MM.1S (cell line): ENCODE measurements around the gene EDC3.

ENCODE experiments used
- DNase-seq: peaks from one replicate; pipeline ENCODE4 v3.0.0-alpha.2; 2015
- H2AFZ ChIP-seq: fragments of 300-600 bp; sonication (generic); 2 replicates; pipeline ENCODE4 v1.6.0; 2016; ENCODE audit warnings: antibody characterized with exemption, low read length
- H3F3A ChIP-seq: fragments of 300-600 bp; sonication (generic); 2 replicates; pipeline ENCODE4 v1.6.1; 2016; ENCODE audit warnings: mild to moderate bottlenecking, antibody characterized with exemption, low read length, moderate library complexity, mixed read lengths; ENCODE audit not compliant: insufficient read depth
- H3K27ac ChIP-seq: fragments of 300-600 bp; sonication (generic); 2 replicates; pipeline ENCODE4 v1.5.1; 2016; ENCODE audit warnings: mild to moderate bottlenecking, low read length
- H3K27me3 ChIP-seq: fragments of 300-600 bp; sonication (generic); replicated peaks from 2 replicates; pipeline ENCODE4 v1.6.0; 2016; ENCODE audit warnings: low read length; ENCODE audit not compliant: insufficient read depth
- H3K36me3 ChIP-seq: fragments of 300-600 bp; sonication (generic); replicated peaks from 2 replicates; pipeline ENCODE4 v1.6.1; 2016; ENCODE audit warnings: mild to moderate bottlenecking, low read length, mixed read lengths; ENCODE audit not compliant: insufficient read depth
- H3K4me1 ChIP-seq: fragments of 300-600 bp; sonication (generic); 2 replicates; pipeline ENCODE4 v1.6.1; 2016; ENCODE audit warnings: low read length, mixed read lengths
- H3K4me2 ChIP-seq: fragments of 300-600 bp; sonication (generic); 2 replicates; pipeline ENCODE4 v1.6.0; 2016; ENCODE audit warnings: low read depth, low read length
- H3K4me3 ChIP-seq: fragments of 300-600 bp; sonication (generic); 2 replicates; pipeline ENCODE4 v1.5.1; 2016; ENCODE audit warnings: low read length, mixed read lengths
- H3K79me2 ChIP-seq: fragments of 300-600 bp; sonication (generic); 2 replicates; pipeline ENCODE4 v1.6.1; 2016; ENCODE audit warnings: mixed run types, low read length, mixed read lengths
- H3K9ac ChIP-seq: fragments of 300-600 bp; sonication (generic); 2 replicates; pipeline ENCODE4 v1.6.1; 2016; ENCODE audit warnings: low read length, mixed read lengths
- H3K9me2 ChIP-seq: fragments of 300-600 bp; sonication (generic); replicated peaks from 2 replicates; pipeline ENCODE4 v1.6.1; 2016; ENCODE audit warnings: mild to moderate bottlenecking, low read length, mixed read lengths; ENCODE audit not compliant: insufficient read depth
- H3K9me3 ChIP-seq: fragments of 300-600 bp; sonication (generic); replicated peaks from 2 replicates; pipeline ENCODE4 v1.6.1; 2016; ENCODE audit warnings: mild to moderate bottlenecking, low read length, mixed read lengths; ENCODE audit not compliant: insufficient read depth
- H4K20me1 ChIP-seq: fragments of 300-600 bp; sonication (generic); 2 replicates; pipeline ENCODE4 v1.6.1; 2016; ENCODE audit warnings: mild to moderate bottlenecking, low read length, moderate library complexity, mixed read lengths; ENCODE audit not compliant: insufficient read depth
- EZH2 ChIP-seq: fragments of 300-600 bp; sonication (generic); optimal IDR thresholded peaks from 2 replicates; pipeline ENCODE3; 2017; ENCODE audit warnings: low read depth, mild to moderate bottlenecking, antibody characterized with exemption, low read length, mixed read lengths
- EZH2phosphoT487 ChIP-seq: fragments of 300-600 bp; sonication (generic); IDR thresholded peaks from 2 replicates; pipeline ENCODE4 v1.6.1; 2018; ENCODE audit warnings: antibody characterized with exemption, low read length
- TF ChIP-seq, protein P1 (sequence below): fragments of 300-600 bp; sonication (generic); IDR thresholded peaks from 2 replicates; pipeline ENCODE4 v1.5.1; 2016; ENCODE audit warnings: antibody characterized with exemption, low read length, mixed read lengths

EDC3 gene

DNA sequence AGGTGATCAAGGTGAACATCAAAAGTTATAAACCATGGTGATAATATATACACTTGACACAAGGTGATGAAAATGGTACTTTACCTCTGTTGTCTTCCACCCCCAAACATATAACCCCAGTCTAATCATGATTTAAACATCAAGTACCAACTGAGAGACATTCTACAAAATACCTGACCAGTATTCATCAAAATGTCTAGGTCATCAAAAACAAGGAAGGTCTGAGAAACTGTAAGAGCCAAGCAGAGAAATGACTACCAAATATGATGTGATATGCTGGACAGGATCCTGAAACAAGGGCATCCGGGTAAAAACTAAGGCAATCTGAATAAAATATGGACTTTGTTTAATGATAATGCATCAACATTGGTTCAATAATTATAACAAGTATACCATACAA, 27.8 kb downstream of the EDC3 start:
- TF ChIP-seq EZH2phosphoT487 (no peak), EZH2 (no peak)
- TF ChIP-seq, protein P1, sequence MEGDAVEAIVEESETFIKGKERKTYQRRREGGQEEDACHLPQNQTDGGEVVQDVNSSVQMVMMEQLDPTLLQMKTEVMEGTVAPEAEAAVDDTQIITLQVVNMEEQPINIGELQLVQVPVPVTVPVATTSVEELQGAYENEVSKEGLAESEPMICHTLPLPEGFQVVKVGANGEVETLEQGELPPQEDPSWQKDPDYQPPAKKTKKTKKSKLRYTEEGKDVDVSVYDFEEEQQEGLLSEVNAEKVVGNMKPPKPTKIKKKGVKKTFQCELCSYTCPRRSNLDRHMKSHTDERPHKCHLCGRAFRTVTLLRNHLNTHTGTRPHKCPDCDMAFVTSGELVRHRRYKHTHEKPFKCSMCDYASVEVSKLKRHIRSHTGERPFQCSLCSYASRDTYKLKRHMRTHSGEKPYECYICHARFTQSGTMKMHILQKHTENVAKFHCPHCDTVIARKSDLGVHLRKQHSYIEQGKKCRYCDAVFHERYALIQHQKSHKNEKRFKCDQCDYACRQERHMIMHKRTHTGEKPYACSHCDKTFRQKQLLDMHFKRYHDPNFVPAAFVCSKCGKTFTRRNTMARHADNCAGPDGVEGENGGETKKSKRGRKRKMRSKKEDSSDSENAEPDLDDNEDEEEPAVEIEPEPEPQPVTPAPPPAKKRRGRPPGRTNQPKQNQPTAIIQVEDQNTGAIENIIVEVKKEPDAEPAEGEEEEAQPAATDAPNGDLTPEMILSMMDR, result no peak
- Histone ChIP-seq H3K36me3 (no peaks in the 10 kb centered on the region; the same call in none of the 2 replicates), H3K9me2 (no peaks in the 10 kb centered on the region)

DNA sequence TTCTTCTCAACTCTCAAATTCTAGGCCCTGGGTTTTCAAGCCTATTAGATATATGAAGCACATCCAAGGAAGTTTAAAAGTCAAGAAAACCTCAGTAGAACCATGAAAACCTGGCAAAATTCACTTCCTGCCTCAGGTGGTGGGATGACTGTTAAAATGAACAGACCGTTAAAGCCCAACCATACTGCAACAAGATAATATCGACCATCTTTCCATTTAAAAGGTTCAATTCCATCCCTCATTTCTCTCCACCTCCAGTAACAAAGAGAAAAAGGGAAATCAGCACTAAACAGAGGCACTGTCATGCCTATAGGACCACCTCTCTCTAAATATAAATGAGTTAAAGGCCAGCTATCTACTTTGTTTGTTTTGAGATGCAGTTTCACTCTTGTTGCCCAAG, 31.2 kb downstream of the EDC3 start:
- Histone ChIP-seq H3K4me2 (no peak overlapping the region), H3K79me2 (peaks cover 10% of the 10 kb centered on the region; the same call in 1 of the 2 replicates), H4K20me1 (0 out of 2 replicates have a peak, but pooled peaks cover 4% of the 10 kb centered on the region), H3K27ac (no peak overlapping the region), H3K9ac (no peak overlapping the region), H3K4me3 (no peak overlapping the region), H3K36me3 (no peaks in the 10 kb centered on the region; the same call in none of the 2 replicates), H3K9me2 (no peaks in the 10 kb centered on the region), H3F3A (no peaks in the 10 kb centered on the region), H2AFZ (no peak overlapping the region), H3K4me1 (no peaks in the 10 kb centered on the region), H3K9me3 (no peaks in the 10 kb centered on the region), H3K27me3 (no peaks in the 10 kb centered on the region)
- TF ChIP-seq EZH2phosphoT487 (no peak), EZH2 (no peak)
- TF ChIP-seq, protein P1, result no peak
- no peak for DNase-seq

More for the DNA sequence above, 27.8 kb downstream of the EDC3 start:
- Histone ChIP-seq H4K20me1 (0 out of 2 replicates have a peak, but pooled peaks cover 4% of the 10 kb centered on the region), H3F3A (no peaks in the 10 kb centered on the region), H3K4me1 (no peaks in the 10 kb centered on the region), H3K27me3 (no peaks in the 10 kb centered on the region), H3K4me2 (no peak overlapping the region), H3K9me3 (no peaks in the 10 kb centered on the region), H3K9ac (no peak overlapping the region), H3K4me3 (no peak overlapping the region), H2AFZ (no peak overlapping the region), H3K27ac (no peak overlapping the region), H3K79me2 (peaks cover 3% of the 10 kb centered on the region; the same call in 1 of the 2 replicates)
- no peak for DNase-seq

DNA sequence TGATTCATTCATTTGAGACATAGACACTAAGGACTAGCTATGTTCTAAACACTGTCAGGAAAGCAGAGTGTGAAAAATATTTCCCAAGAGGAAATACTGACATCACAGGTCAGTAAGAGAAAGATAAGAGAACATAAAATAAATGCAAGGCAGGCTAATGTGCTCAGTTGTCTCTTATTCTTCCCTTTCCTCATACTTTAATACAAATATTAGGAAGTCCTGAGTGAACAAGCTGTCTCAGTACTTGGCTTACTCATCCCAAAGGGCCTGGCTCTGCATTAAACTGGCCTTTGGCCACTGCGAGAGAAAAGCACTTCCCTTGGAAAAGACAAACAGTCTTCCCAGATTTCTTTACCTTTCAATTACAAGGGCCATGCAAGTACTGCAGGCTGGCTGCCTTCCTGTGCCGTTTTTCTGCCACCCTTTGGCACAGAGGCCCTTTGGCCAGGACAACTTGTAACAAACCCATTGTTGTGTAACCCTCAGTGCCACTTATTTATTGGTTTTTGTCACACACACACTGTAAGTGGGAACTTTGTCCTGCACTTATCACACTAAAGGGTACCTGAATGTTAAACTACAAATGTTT, 31.7 kb downstream of the EDC3 start:
- Histone ChIP-seq H4K20me1 (0 out of 2 replicates have a peak, but pooled peaks cover 4% of the 10 kb centered on the region), H3K36me3 (no peaks in the 10 kb centered on the region; the same call in none of the 2 replicates), H3K4me3 (no peak overlapping the region), H3F3A (no peaks in the 10 kb centered on the region), H3K27me3 (no peaks in the 10 kb centered on the region), H3K4me2 (no peak overlapping the region), H3K4me1 (no peaks in the 10 kb centered on the region), H3K9me3 (no peaks in the 10 kb centered on the region), H3K9ac (no peak overlapping the region), H3K9me2 (no peaks in the 10 kb centered on the region), H2AFZ (no peak overlapping the region), H3K79me2 (peaks cover 10% of the 10 kb centered on the region; the same call in 1 of the 2 replicates), H3K27ac (no peak overlapping the region)
- DNase-seq, result no peak
- TF ChIP-seq EZH2 (no peak), EZH2phosphoT487 (no peak)
- TF ChIP-seq, protein P1, result no peak
